Stimulated activated CD4-positive, alpha-beta T cell treated with anti-CD3 and anti-CD28 coated beads, TNF-alpha, amount 100 ng/mL, for 24 hours (primary cell): Measurements from ENCODE around the gene GSE1.

ENCODE experiments used
- DNase-seq, 3 experiments: peaks; one replicate each; pipeline ENCODE4 v3.0.0-alpha.2; 2020; ENCODE audit warnings: low read depth in 3 of 3

The GSE1 gene

DNA sequence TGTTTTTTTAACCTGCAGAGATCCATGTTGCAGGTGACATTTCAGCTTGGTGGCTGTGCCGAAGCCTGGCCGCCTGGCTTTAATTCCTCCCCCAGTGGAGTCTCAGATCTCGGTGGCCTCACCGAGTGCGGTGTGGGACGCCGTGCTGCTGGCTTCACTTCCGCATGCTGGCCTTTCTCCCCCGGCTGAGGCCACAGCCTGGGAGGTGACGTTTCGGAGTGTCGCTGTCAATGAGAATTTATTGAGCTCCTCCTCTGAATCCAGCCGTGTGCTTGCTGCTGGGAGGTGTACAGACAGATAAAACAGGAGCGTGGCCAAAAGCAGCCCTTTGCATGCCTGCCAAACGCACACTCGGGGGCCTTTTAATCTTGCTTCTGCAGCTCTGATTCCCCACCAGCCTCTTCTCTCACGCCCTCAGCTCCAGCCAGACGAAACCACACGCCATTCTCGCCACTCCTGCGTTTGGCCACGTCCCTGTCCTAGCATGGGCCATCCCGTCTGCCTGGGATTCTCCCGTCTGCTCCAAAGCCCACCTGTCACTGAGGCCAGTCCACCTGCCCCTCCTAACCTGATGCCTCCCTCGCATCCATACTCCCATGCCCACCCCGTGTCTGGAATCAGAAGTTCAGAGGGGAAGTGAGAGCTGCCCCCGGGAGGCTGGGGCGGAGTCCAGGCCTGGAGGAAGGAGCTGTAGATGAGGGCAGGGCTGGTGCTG lies 3.6 kb downstream of the GSE1 start:
- no peak for DNase-seq

GRCh38 chr16:85617948-85618347 lies 4.8 kb downstream of the GSE1 start:
- no peak for DNase-seq

GRCh38 chr16:85618521-85618920 lies 5.4 kb downstream of the GSE1 start:
- no peak for DNase-seq

DNA sequence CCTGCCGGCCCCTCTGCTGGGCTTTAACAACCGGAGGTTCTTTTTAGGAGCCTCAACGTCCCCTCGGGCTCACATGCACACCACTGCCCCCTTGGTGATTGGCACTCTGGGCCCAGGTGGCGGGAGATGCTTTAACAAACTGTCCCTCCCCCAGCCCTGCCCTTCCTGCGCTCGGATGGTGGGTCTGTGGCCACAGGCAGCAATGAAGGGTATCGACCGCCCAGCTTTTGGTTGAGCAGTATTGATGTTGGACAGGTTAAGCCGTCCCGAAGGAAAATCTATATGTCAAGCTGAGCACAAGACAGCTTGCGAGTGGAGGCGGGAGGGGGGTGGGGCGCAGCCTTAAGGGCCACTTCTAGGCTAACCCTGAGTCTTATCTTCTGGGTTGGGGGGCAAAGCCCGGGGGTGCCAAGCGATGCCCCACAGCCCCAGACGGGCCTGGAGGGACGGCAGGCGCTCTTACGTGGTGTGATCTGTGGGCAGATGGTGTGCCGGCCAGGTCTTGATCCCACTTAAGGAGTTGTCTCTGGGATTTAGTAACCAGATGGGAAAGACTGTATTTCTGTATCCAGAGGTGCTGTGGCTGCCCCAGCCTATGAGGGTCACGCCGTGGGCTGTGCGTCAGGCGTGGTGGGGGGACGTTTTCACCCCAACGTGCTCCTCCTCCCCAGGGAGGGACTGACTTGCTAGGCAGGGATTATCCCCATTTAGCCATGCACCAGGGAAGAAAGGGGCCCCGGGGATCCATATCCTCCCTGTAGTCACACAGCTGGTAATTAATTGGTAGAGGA lies 6.2 kb downstream of the GSE1 start:
- no peak for DNase-seq

DNA sequence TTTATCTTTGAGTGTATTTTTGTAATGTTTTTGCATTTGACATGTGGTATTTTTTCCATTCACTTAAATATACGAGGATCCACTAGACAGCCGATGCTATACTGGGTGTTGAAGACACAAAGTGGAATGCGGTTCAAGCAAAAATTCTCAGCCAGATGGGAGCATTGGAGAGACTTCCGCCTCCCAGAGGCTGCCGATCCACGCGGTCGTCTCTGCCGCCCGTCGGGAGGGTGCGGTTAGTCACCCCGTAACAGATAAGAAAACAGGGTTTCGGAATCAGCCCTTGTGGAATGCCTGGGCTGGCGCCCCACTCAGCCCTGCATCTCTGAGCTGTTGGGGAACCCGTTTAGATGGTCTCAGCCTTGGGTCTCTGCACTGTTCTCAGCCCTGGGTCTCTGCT lies 7.3 kb downstream of the GSE1 start:
- no peak for DNase-seq

GRCh38 chr16:85621698-85622428 lies 8.7 kb downstream of the GSE1 start:
- DNase-seq = no peak

DNA sequence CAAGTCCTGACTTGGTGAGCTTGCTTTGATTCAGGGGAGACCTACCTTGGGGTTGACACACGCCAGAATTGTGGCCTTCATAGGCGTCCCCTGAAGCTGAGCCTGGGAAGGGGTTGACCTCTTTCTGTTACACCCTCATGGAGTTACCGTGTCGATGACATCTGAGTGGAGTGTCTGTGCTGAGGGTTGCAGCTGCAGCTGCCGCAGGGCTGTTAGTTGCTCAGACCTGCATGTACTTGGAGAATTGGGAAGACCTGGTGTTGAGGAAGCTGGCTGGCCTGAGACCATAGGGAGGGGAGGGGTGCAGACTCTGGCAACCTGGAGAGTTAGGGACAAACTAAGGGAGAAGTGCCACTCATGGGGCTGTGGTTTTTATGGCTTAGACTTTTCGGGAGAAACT lies 9.6 kb downstream of the GSE1 start:
- DNase-seq = no peak

GRCh38 chr16:85623250-85623649 lies 10.1 kb downstream of the GSE1 start:
- no peak for DNase-seq

GRCh38 chr16:85623997-85624601 lies 11.0 kb downstream of the GSE1 start:
- no peak for DNase-seq

- no peak for DNase-seq
These were observed 11.5 kb downstream of the GSE1 start for GRCh38 chr16:85624646-85625045.

GRCh38 chr16:85625053-85625452 lies 11.9 kb downstream of the GSE1 start:
- no peak for DNase-seq

GRCh38 chr16:85625485-85626117 lies 12.5 kb downstream of the GSE1 start:
- DNase-seq = no peak

DNA sequence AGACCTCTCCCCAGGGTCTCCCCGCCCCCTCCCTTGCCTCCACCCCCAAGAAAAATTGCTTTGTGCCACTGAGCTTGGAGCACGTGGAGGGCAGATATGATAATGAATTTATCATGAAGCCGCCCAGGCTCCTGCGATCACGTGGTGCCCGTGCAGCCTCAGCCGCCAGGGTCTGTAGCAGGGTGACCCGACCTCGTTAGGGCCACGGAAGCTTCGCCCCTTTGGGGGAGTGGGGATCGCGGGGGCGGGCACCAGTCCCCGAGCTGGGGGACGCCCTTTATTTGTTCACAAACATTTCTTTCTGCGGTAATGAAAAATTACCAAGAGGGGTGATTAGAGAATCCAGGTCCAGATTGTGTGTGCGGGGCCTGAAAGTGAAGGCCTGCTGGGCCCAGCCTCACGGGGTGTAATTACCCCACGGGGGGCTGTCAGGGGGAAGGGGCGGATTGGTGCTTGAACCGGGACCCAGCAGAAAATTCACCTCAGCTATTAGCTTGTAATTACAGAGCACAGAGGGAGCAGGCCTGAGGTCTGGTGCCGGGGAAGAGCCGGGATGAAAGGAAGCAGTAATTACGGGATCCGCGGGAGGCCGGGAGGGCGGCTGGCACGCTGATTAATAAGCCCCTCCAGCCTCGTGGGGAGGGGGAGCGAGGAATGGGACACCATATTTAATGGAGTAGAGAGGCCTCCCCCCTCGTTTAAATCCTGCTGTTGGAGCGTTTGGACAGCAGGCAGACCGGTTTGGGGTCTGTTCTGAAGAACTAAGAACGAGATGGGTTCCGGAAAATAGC lies 13.3 kb downstream of the GSE1 start:
- no peak for DNase-seq

- DNase-seq = no peak
These were observed 14.0 kb downstream of the GSE1 start for GRCh38 chr16:85627089-85627488.

DNA sequence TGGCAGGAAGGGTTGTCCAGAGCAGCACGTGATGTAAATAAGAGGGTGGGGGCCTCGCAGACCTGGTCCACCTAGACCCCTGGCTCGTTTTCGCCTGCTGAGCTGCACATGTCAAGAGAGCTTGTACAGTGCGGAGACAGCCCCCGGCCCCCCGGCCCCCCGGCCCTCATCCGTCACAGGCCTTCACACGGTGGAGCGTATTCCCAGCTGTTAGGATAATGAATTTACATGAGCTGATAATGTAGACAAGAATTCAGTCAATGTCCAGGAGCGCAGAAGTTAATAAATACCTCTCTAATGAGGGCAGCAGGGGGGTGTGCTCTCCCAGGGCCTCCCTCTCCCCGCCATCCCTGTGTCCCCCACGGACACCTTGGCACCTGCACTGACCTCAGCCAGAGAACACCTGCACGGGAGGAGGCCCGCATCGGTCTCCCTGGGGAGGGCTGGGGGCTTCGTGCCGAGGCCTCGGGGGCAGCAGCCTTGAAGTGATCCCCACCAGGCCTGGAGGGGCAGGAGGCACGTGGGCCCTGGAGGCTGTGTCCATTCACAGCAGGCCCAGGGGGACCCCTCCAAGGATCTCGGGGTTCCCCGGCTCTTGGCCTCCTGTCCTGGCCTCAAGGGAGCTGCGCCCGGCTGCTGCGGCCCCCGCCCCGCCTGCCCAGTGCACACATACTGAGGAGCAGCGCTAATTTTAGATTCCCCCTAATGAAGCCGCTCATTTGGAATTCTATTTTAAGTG lies 14.6 kb downstream of the GSE1 start:
- no peak for DNase-seq

DNA sequence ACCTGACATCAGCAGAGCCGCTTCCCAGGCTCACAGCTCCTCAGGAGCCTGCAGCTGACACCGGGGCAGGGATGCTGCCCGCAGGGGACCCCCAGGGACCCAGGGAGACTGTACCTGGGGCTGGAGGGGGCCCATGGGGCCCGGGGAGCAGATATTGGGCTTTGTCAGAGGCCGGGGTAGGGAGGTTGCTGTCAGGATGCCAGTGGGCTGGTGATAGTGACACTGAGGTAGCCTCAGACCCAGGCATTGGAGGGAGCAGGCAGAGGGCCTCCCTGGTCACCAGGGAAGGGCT lies 15.1 kb downstream of the GSE1 start:
- DNase-seq = no peak

DNA sequence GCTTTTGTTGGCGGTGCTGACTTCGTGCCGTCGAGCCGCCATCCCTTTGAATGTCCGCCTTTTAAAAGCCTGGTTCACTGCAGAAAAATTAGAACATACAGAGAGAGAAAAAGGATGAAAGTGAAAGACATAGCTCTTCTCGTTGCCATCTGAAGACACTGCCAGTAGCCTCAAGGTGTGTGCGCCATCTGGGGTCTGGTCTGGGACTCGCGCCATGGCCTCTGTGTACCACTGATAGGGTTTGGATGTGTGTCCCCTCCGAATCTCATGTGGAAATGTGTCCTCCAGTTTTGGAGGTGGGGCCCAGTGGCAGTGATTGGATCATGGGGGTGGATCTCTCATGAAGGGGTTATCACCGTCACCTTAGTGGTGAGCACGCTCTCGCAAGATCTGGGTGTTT lies 15.5 kb downstream of the GSE1 start:
- DNase-seq = no peak

DNA sequence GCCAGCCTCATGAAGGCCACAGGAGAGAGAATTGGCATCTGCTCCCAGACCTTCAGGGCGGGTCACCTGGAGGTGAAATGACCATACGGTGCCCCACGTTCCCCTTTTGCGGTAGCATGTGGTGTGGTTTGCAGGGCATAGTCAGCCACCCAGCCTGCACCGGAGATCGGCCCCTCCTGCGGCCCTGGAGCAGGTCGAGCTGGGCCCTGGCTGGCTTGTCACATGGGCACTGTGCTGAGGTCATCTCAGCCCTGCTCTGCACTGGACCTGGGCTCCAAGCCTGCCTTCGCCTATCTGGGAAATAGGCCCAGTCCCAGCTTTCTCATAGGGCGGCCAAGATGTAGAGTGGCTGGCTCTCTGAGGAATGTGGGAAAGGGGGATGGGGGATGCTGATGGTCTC lies 16.2 kb downstream of the GSE1 start:
- DNase-seq = no peak

DNA sequence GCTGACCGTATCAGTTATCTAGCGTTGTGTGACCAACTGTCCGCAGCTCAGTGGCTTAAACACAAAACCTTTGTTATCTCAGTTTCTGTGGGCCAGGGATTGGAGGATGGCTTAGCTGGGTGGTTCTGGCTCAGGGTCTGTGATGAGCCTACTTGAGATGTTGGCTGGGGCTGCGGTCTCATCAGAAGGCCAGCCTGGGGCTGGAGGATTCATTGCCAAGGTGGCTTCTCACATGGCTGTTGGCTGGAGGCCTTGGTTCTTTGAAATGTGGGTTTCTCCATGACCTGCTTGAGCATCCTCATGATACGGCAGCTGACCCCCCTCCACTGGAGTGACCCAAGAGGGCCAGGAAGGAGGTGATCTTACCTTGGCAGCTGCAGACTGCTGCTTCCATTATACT lies 16.7 kb downstream of the GSE1 start:
- no peak for DNase-seq

DNA sequence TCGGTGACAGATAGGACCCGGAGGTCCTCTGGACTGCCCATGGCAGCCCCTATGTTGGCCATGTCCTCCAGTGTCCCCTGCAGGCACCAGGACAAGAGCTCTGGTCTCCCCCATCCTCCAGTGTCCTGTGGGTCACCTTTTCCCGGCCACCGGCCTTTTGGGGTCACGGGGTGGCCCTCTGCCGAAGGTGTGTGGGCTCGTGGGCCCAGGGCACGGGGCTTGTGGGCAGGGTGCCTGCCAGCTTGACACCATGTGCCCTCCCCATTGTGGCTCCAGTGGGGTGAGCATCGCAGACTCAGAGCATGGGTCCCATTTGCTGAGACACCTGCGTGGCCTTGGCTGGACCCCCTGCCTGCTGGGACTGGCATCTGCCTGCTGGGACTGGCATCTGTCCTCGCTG lies 18.1 kb downstream of the GSE1 start:
- no peak for DNase-seq
